Esophagus squamous epithelium (tissue), 5 donors: ENCODE results near the gene C1orf226. TPM values are rescaled to one million over a fixed set of nuclear protein-coding genes. Genes with fewer than 3 reads are reported as not detected.
A peak's percentile ranks its signal among the peaks of the same experiment; 100 is the strongest.
"Not testable (repeated sequence)": the region's sequence is repeated elsewhere in the genome, so short reads cannot be mapped to it uniquely, and the experiment has no call there.

Experiments used
- DNase-seq: peaks from one replicate; lab custom pipeline; 2025; lab: John Stamatoyannopoulos, UW
- H3K27ac ChIP-seq, 4 donors: fragments of 200-600 bp; sonication (generic); one replicate each; pipeline ENCODE4 v1.5.1; 2016 to 2019; ENCODE audit warnings: mild to moderate bottlenecking in 1 of 4
- H3K27me3 ChIP-seq, 4 donors: fragments of 200-600 bp; sonication (generic); 1 replicate in 3 of 4; 2 replicates in 1 of 4; pipeline versions ENCODE4 v1.5.1 to v1.6.0; 2017 to 2021; ENCODE audit warnings: antibody characterized with exemption in 1 of 4
- H3K36me3 ChIP-seq, 3 donors: fragments of 200-600 bp; sonication (generic); one replicate each; pipeline ENCODE4 v1.5.1; 2016 to 2019
- H3K4me1 ChIP-seq, 3 donors: fragments of 200-600 bp; sonication (generic); one replicate each; pipeline ENCODE4 v1.5.1; 2017 to 2019
- H3K4me3 ChIP-seq, 4 donors: fragments of 200-600 bp; sonication (generic); 1 replicate in 3 of 4; 2 replicates in 1 of 4; pipeline ENCODE4 v1.5.1; 2016 to 2019; ENCODE audit warnings: mild to moderate bottlenecking in 2 of 4, moderate library complexity in 1 of 4
- H3K9me3 ChIP-seq, 3 donors: fragments of 200-600 bp; sonication (generic); one replicate each; pipeline ENCODE4 v1.5.1; 2016 to 2019
- CTCF ChIP-seq, 6 experiments: fragments of 450-650 bp in 4 of 6; fragments of 200-600 bp in 2 of 6; sonication (generic) in 2 of 6; IDR thresholded peaks; one replicate each; pipeline ENCODE4 v1.5.1; 2016 to 2019; ENCODE audit warnings: antibody characterized with exemption in 6 of 6, mild to moderate bottlenecking in 4 of 6, moderate library complexity in 4 of 6
- POLR2A ChIP-seq, 4 donors: fragments of 450-650 bp; IDR thresholded peaks; one replicate each; pipeline ENCODE4 v1.6.1; 2017; ENCODE audit warnings: antibody characterized with exemption in 4 of 4, mild to moderate bottlenecking in 4 of 4, moderate library complexity in 3 of 4
- WGBS, 2 donors: methylation state at CpG; one replicate each; pipeline ENCODE4 v1.1.5; 2018; 5-methylcytosine and 5-hydroxymethylcytosine counted together
- intact Hi-C: fragments of 100-400 bp; cut with DNase I; formaldehyde crosslinking; loops from one replicate; pipeline ENCODE4 v1.15.0; 2022
- total RNA-seq, 4 donors: library from RNA; depleted of rRNA; stranded (reverse); fragments of >200 nt; gene quantifications; one replicate each; pipeline ENCODE4 v1.1.0, GENCODE V29; 2016
- donor health status: DM: yes; HTN: yes; CAD: no.

The C1orf226 gene
- total RNA-seq, 4 donors from 2014 or later, result 1.7 to 5.3 (median 3.6) TPM

- Histone ChIP-seq H3K27me3 (no peaks in the 10 kb centered on the region), H3K4me3 (no peak overlapping the region), H3K27ac (no peak overlapping the region), H3K9me3 (no peaks in the 10 kb centered on the region), H3K36me3 (no peaks in the 10 kb centered on the region), H3K4me1 (no peaks in the 10 kb centered on the region)
- no peak for DNase-seq
- TF ChIP-seq POLR2A (IDR thresholded peaks at IDR 0.05) (no peak), CTCF (IDR thresholded peaks at IDR 0.05) (no peak)
- 79 to 86% methylated on average over 2 to 5 of the region's 5 CpGs for WGBS, 2 donors
- intact Hi-C loops, result no loop called here
Observed at GRCh38 chr1:162343470-162343869, 38.1 kb upstream of the C1orf226 start.

GRCh38 chr1:162347281-162347680, 34.2 kb upstream of the C1orf226 start:
- no peak for DNase-seq
- no peaks in the 10 kb centered on the region for H3K9me3 ChIP-seq
- H3K4me1 ChIP-seq, result peaks cover 0 to 11% (median 4%) of the 10 kb centered on the region in 3 donors
- no peak for TF ChIP-seq POLR2A (IDR thresholded peaks at IDR 0.05)
- TF ChIP-seq CTCF (IDR thresholded peaks at IDR 0.05), result no peak
- WGBS, 2 donors, result 65 to 67% methylated on average over 3 of the region's 3 CpGs
- H3K36me3 ChIP-seq, result no peaks in the 10 kb centered on the region
- intact Hi-C loops, result no loop called here
- H3K27ac ChIP-seq, result no peak overlapping the region
- no peak overlapping the region for H3K4me3 ChIP-seq
- H3K27me3 ChIP-seq, result no peaks in the 10 kb centered on the region

- peaks cover 0 to 11% (median 4%) of the 10 kb centered on the region in 3 donors for H3K4me1 ChIP-seq
- no peak for TF ChIP-seq POLR2A (IDR thresholded peaks at IDR 0.05)
- no peak for TF ChIP-seq CTCF (IDR thresholded peaks at IDR 0.05)
- no peaks in the 10 kb centered on the region for H3K27me3 ChIP-seq
- no peak for DNase-seq
- no peaks in the 10 kb centered on the region for H3K36me3 ChIP-seq
- H3K9me3 ChIP-seq, result no peaks in the 10 kb centered on the region
- H3K27ac ChIP-seq, result peak overlapping the region in 2 of 4 donors; percentile 5 to 22
- 43 to 48% methylated on average over 11 of the region's 11 CpGs for WGBS, 2 donors
- H3K4me3 ChIP-seq, result no peak overlapping the region
- intact Hi-C loops, result no loop called here
Observed at GRCh38 chr1:162349635-162350330, 31.7 kb upstream of the C1orf226 start.

- Histone ChIP-seq H3K27me3 (no peaks in the 10 kb centered on the region), H3K4me3 (no peak overlapping the region), H3K4me1 (peaks cover 0 to 11% (median 4%) of the 10 kb centered on the region in 3 donors), H3K9me3 (no peaks in the 10 kb centered on the region), H3K36me3 (no peaks in the 10 kb centered on the region), H3K27ac (no peak overlapping the region)
- WGBS, 2 donors, result 80 to 89% methylated on average over 6 of the region's 6 CpGs
- intact Hi-C loops, result no loop called here
- DNase-seq, result no peak
- no peak for TF ChIP-seq CTCF (IDR thresholded peaks at IDR 0.05)
- no peak for TF ChIP-seq POLR2A (IDR thresholded peaks at IDR 0.05)
Observed at GRCh38 chr1:162351246-162351842, 30.2 kb upstream of the C1orf226 start.

- not testable (repeated sequence) for H3K27ac ChIP-seq
- 91% methylated on average over 3 of the region's 4 CpGs for WGBS, 2 donors
Observed at GRCh38 chr1:162351874-162352273, 29.7 kb upstream of the C1orf226 start.

More at GRCh38 chr1:162351874-162352273, 29.7 kb upstream of the C1orf226 start:
- H3K9me3 ChIP-seq, H3K4me3 ChIP-seq, DNase-seq, H3K27me3 ChIP-seq, H3K36me3 ChIP-seq, intact Hi-C loops: not testable (repeated sequence)
- peaks cover 0 to 11% (median 4%) of the 10 kb centered on the region in 3 donors for H3K4me1 ChIP-seq
